Right hindlimb (tissue), 1 donor: ENCODE data around the gene TTC29.
"Not testable (repeated sequence)": the region's sequence is repeated elsewhere in the genome, so short reads cannot be mapped to it uniquely, and the experiment has no call there.

Experiments used
- DNase-seq: peaks from one replicate; pipeline ENCODE4 v3.0.0-alpha.2; 2018

TTC29 gene

DNA sequence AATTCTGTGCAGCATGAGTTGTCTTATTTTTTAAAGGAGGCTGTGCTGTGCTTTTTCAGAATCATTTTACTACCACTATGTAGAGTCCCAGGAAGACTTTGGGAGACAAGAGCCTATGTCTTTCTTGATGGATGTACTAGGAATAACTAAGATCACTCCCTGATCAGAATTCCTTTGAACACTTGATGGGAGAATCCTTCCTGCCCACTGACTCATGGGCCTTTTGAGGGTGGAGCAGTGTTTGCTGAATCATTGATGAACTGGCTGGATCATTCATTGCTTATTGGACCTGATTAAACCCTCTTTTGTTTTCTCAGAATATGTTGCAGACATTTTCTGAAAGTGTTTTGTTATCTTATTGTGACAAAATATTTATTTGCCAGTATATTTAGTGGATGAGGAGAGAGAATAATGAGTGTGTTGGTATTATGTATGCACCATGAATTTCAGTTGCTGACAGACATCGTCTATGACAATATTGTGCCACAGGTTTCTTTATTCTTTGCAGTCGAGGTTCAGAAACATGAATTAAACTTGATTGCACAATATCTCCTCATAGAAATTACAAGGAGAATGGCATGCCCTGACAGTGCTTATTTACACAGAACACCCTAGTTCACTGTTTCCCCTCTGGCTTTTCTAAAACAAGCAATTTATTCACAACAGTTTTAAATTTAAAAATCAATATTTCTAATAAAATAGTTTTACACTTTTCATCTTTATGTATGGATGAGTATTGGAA is 270.7 kb downstream of the TTC29 start:
- DNase-seq = no peak

DNA sequence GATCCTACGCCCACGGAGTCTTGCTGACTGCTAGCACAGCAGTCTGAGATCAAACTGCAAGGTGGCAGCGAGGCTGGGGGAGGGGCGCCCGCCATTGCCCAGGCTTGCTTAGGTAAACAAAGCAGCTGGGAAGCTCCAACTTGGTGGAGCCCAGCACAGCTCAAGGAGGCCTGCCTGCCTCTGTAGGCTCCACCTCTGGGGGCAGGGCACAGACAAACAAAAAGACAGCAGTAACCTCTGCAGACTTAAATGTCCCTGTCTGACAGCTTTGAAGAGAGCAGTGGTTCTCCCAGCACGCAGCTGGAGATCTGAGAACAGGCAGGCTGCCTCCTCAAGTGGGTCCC is 281.7 kb downstream of the TTC29 start:
- DNase-seq = not testable (repeated sequence)

DNA sequence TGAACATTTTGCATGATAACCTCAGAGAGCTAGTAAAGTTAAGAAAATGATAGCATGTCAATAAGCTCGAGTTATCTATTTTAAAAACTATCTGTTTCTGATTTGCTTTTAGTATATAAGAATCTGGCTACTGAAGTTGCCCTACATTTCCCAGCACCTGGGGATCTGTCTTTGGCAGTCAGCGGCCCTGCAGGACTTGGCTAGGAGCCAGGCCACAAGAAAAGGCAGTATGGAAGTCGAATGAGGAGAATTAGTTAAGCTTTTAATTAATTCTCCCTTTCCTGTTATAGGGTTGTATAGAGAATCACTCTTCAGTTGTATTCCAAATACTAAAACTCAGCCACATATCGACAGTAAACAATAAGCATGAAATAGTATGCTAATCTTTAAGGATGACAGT is 284.3 kb downstream of the TTC29 start:
- DNase-seq = no peak
